GM18499 (cell line): ENCODE results near the gene SH2D3A.

Experiments
- ATAC-seq: cut with Tn5 transposase; IDR thresholded peaks from one replicate; pipeline ENCODE4 v1.9.1; 2021; ENCODE audit warnings: moderate number of reproducible peaks; ENCODE audit not compliant: insufficient read depth, unreplicated experiment

Gene SH2D3A

GRCh38 chr19:6723738-6724137 lies 43.5 kb downstream of the SH2D3A start:
- no peak for ATAC-seq

GRCh38 chr19:6723108-6723618 lies 44.1 kb downstream of the SH2D3A start:
- ATAC-seq = no peak

GRCh38 chr19:6721773-6722172 lies 45.5 kb downstream of the SH2D3A start:
- ATAC-seq = no peak

DNA sequence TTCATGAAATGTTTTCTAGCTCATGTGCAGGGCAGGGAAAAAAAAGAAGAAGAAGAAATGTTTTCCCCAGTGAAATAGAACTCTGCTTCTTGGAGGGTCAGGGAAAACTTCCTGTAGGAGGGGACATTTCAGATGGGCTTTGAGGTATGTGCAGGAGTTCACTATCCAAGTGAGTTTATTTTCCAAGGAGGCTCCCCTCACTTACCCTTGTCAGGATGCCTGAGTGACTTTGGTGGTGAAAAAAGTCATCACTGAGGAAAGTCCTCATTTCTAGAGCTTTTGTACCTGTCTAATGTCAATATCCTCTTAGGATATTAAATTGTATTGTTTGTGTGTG lies 46.1 kb downstream of the SH2D3A start:
- no peak for ATAC-seq

GRCh38 chr19:6720369-6721137 lies 46.7 kb downstream of the SH2D3A start, which contains the start of gene C3:
Gene C3, minus strand, starts transcription at chr19:6720650. Its CDS starts 61 bp downstream, at chr19:6720589.
- ATAC-seq = no peak

- no peak for ATAC-seq
These were observed 47.3 kb downstream of the SH2D3A start for GRCh38 chr19:6719992-6720368.

DNA sequence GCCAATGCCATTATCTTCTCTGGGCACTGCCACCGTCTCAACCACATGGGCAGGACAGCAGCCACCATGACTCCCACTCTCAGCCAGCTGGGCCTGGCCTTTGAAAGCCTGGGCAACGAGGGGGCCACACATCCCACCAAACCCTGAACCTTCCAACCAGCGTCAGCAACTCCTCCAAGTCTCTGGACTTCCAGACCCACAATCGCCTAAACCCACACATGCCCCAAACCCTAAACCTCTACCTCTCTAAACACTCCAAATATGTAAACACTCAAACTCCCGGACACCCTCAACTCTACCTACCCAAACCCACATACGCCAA lies 47.7 kb downstream of the SH2D3A start:
- ATAC-seq = no peak

DNA sequence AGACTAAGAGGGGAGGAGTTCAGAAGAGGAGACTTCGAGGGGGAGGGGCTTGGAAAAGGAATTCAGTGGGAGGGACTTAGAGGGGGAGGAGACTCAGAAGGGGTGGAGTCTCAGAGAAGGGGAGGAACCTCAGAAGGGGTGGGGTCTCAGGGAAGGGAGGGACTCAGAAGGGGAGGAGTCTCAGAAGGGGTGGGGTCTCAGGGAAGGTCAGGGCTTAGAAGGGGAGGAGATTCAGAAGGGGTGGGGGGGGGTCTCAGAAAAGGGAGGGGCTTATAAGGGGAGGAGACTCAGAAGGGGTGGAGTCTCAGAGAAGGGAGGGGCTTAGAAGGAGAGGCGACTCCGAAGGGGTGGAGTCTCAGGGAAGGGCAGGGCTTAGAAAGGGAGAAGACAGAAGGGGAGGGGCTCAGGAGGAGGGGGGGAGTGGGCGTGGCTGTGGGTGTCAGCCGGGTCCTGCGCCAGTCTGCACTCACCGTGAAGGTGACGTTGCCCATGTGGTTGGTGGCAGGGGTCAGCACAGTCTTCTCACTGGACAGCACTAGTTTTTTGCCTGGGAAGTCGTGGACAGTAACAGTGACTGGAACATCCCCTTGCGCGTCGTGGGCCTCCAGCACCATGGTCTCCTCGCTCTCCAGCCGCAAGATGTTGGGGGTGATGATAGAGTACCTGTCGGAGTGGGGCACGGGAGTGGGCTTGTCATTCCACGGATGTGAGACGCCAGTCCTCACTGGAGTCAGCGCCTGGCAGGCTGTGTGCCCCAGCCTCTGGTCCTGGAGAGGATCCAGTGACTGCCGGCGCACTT lies 48.3 kb downstream of the SH2D3A start:
- no peak for ATAC-seq

- ATAC-seq = no peak
These were observed 49.0 kb downstream of the SH2D3A start for GRCh38 chr19:6718111-6718740.

DNA sequence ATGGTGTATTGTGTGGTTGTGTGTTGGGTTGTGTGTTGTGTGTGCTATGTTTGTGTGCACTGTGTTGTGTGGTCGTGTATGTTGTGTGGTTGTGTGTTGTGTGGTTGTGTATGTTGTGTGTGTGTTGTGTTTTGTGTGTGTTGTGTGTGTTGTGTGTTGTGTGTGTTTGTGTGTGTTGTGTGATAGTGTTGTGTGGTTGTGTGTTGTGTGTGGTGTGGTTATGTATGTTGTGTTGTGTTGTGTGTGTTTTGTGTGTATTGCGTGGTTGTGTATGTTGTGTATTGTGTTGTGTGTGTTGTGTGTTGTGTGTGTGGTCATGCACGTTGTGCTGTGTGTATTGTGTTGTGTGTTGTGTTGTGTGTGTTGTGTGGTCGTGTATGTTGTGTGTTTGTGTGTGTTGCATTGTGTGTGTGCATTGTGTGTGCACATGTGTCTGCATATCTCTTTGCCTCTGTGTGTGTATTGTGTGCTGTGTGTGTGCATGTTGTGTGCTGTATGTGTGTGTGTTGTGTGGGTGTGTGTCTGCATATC lies 49.7 kb downstream of the SH2D3A start:
- no peak for ATAC-seq

GRCh38 chr19:6717036-6717435 lies 50.2 kb downstream of the SH2D3A start:
- no peak for ATAC-seq

GRCh38 chr19:6716610-6716970 lies 50.6 kb downstream of the SH2D3A start:
- ATAC-seq = no peak

DNA sequence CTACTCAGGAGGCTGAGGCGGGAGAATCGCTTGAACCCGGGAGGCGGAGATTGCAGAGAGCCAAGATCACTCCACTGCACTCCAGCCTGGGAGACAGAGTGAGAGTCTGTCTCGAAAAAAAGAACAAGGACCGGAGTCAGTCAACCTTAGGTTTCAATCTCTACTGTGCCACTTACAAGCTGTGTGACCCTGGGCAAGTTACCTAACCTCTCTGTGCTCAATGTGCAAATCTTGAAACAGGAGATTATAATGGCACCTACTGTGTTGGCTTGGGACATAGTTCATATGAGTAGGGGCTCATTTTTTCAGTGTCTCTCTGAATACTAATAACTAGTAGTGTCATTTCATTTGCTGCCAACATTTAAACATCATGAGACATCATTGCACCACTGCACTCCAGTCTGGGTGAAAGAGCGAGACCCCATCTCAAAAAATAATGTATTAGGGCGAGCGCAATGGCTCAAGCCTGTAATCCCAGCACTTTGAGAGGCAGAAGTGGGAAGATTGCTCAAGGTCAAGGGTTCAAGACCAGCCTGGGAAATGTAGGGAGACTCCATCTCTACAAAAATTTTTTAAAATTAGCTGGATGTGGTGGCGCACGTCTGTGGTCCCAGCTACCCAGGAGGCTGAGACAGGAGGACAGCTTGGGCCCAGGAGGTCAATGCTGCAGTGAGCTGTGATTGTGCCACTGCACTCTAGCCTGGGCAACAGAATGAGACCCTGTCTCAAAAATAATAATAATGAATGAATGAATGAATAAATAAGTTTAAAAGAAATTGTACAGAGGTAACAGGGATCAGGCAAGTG lies 52.3 kb downstream of the SH2D3A start:
- no peak for ATAC-seq

DNA sequence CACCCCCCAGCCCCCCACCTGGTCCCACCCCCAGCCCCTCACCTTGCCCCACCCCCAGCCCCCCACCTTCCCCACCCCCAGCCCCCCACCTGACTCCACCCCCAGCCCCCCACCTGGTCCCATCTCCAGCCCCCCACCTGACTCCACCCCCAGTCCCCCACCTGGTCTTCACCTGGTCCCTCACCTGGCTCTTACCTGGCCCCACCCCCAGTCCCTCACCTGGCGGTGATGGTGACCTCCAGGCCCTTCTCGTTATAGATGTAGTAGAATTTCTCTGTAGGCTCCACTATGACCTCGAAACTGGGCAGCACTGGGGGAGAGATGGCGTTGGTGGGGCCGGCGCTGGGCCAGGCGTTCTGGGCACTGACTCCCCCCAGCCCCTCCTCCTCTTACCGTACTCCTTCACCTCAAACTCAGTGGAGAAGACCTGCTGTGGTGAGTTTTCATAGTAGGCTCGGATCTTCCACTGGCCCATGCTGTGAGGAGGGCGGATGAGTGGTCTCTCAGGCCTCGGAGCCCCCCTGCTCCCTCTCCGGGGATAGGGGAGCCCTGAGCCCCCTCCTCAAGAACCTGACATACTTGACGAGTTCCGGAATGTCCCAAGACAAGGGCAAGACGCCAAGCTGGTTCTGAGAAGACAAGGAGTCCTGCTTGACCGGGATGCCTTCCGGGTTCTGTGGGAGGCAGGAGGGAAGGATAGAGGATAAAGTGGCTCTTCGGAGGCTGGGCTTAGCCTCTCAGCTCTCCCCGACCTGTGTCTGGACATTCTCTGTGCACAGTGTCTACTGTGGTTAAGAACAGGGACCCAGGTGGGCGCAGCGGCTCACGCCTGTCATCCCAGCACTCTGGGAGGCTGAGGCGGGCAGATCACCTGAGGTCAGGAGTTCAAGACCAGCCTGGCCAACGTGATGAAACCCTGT lies 53.2 kb downstream of the SH2D3A start:
- ATAC-seq = no peak

GRCh38 chr19:6712692-6713670 lies 54.3 kb downstream of the SH2D3A start:
- ATAC-seq = no peak

GRCh38 chr19:6712231-6712630 lies 55.0 kb downstream of the SH2D3A start:
- no peak for ATAC-seq

DNA sequence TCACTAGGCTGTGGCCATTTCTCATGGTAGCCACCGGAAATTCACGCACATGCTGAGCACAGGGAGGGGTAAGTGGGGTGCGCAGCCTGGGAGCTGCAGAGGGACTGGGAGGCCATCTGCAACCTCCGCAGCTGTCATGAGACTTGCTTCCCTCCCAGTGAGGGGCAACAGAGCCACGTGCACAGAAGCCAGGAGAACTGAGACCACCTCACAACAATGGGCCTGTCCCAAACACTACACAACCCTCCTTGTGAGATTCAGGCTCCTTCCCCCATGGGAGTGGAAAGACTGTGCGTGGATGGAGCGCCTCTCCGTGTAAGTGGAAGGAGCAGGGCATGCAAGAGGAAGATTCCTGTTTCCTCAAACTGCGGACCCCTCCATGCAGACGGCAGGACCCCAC lies 55.6 kb downstream of the SH2D3A start:
- no peak for ATAC-seq

GRCh38 chr19:6711078-6711361 lies 56.2 kb downstream of the SH2D3A start:
- no peak for ATAC-seq
